Memory B cell (primary cell): ENCODE results near the gene TPCN2.
A peak's percentile ranks its signal among the peaks of the same experiment; 100 is the strongest.

Experiments
- ATAC-seq: fragments of 150-1000 bp; cut with Tn5 transposase; 2 replicates; pipeline ENCODE4 v1.10.0; 2021; ENCODE audit warnings: low read depth, mild to moderate bottlenecking, moderate library complexity
- DNase-seq, 2 donors: peaks; one replicate each; pipeline ENCODE4 v3.0.0; 2022; ENCODE audit warnings: low spot score in 2 of 2
- H3K27ac Mint-ChIP-seq: one replicate; pipeline ENCODE4 v1.8.0; 2022; ENCODE audit warnings: mild to moderate bottlenecking, moderate library complexity, mixed read lengths
- H3K27me3 Mint-ChIP-seq: one replicate; pipeline ENCODE4 v1.8.0; 2022; ENCODE audit warnings: mixed read lengths
- H3K36me3 Mint-ChIP-seq: one replicate; pipeline ENCODE4 v1.8.0; 2022; ENCODE audit warnings: mild to moderate bottlenecking, mixed read lengths
- H3K4me1 Mint-ChIP-seq: one replicate; pipeline ENCODE4 v1.8.0; 2022; ENCODE audit warnings: mixed read lengths
- H3K4me3 Mint-ChIP-seq: one replicate; pipeline ENCODE4 v1.8.0; 2022; ENCODE audit warnings: mild to moderate bottlenecking, moderate library complexity, mixed read lengths
- H3K9me3 Mint-ChIP-seq: one replicate; pipeline ENCODE4 v1.8.0; 2022; ENCODE audit warnings: mixed read lengths

Gene TPCN2

GRCh38 chr11:69062873-69063651, 14.3 kb downstream of the TPCN2 start:
- Mint-ChIP-seq H3K27me3 (no peaks in the 10 kb centered on the region), H3K9me3 (no peaks in the 10 kb centered on the region), H3K4me1 (peaks cover 6% of the 10 kb centered on the region), H3K27ac (no peak overlapping the region), H3K36me3 (peaks cover 5% of the 10 kb centered on the region), H3K4me3 (no peak overlapping the region)
- DNase-seq (no peak), ATAC-seq (no peak)

GRCh38 chr11:69063652-69064260, 15.0 kb downstream of the TPCN2 start:
- no peaks in the 10 kb centered on the region for H3K9me3 Mint-ChIP-seq
- no peaks in the 10 kb centered on the region for H3K27me3 Mint-ChIP-seq
- DNase-seq: no peak
- peaks cover 5% of the 10 kb centered on the region for H3K36me3 Mint-ChIP-seq
- H3K27ac Mint-ChIP-seq: no peak overlapping the region
- H3K4me1 Mint-ChIP-seq: peaks cover 4% of the 10 kb centered on the region
- H3K4me3 Mint-ChIP-seq: no peak overlapping the region
- ATAC-seq: no peak

GRCh38 chr11:69064394-69064957, 15.7 kb downstream of the TPCN2 start:
- Mint-ChIP-seq H3K27ac (no peak overlapping the region), H3K9me3 (no peaks in the 10 kb centered on the region), H3K4me3 (no peak overlapping the region), H3K27me3 (no peaks in the 10 kb centered on the region), H3K36me3 (peaks cover 5% of the 10 kb centered on the region), H3K4me1 (peaks cover 4% of the 10 kb centered on the region)
- DNase-seq (no peak), ATAC-seq (no peak)

GRCh38 chr11:69065147-69065710, 16.5 kb downstream of the TPCN2 start:
- H3K27ac Mint-ChIP-seq: no peak overlapping the region
- no peak overlapping the region for H3K4me3 Mint-ChIP-seq
- peaks cover 4% of the 10 kb centered on the region for H3K4me1 Mint-ChIP-seq

GRCh38 chr11:69066122-69067112, 17.7 kb downstream of the TPCN2 start:
- H3K4me1 Mint-ChIP-seq: peaks cover 2% of the 10 kb centered on the region
- H3K36me3 Mint-ChIP-seq: peaks cover 11% of the 10 kb centered on the region
- H3K4me3 Mint-ChIP-seq: no peak overlapping the region
- no peak for DNase-seq
- no peak for ATAC-seq
- no peak overlapping the region for H3K27ac Mint-ChIP-seq
- no peaks in the 10 kb centered on the region for H3K9me3 Mint-ChIP-seq
- no peaks in the 10 kb centered on the region for H3K27me3 Mint-ChIP-seq

More at GRCh38 chr11:69065147-69065710, 16.5 kb downstream of the TPCN2 start:
- Mint-ChIP-seq H3K9me3 (no peaks in the 10 kb centered on the region), H3K36me3 (peaks cover 9% of the 10 kb centered on the region), H3K27me3 (no peaks in the 10 kb centered on the region)
- no peak for ATAC-seq
- no peak for DNase-seq

- no peaks in the 10 kb centered on the region for H3K9me3 Mint-ChIP-seq
- no peak overlapping the region for H3K27ac Mint-ChIP-seq
These were observed 18.5 kb downstream of the TPCN2 start for GRCh38 chr11:69067200-69067599.

GRCh38 chr11:69071086-69071800, 22.5 kb downstream of the TPCN2 start:
- DNase-seq: no peak
- Mint-ChIP-seq H3K36me3 (peaks cover 10% of the 10 kb centered on the region), H3K4me3 (no peak overlapping the region), H3K27ac (peak overlapping the region; percentile 14), H3K9me3 (no peaks in the 10 kb centered on the region), H3K4me1 (peaks cover 2% of the 10 kb centered on the region), H3K27me3 (no peaks in the 10 kb centered on the region)
- ATAC-seq: no peak

More at GRCh38 chr11:69067200-69067599, 18.5 kb downstream of the TPCN2 start:
- no peak for DNase-seq
- Mint-ChIP-seq H3K27me3 (no peaks in the 10 kb centered on the region), H3K36me3 (peaks cover 8% of the 10 kb centered on the region), H3K4me3 (no peak overlapping the region), H3K4me1 (peaks cover 2% of the 10 kb centered on the region)
- ATAC-seq: no peak

- no peak for ATAC-seq
- H3K27me3 Mint-ChIP-seq: no peaks in the 10 kb centered on the region
- peaks cover 2% of the 10 kb centered on the region for H3K4me1 Mint-ChIP-seq
- no peaks in the 10 kb centered on the region for H3K9me3 Mint-ChIP-seq
- no peak for DNase-seq
- H3K36me3 Mint-ChIP-seq: peaks cover 10% of the 10 kb centered on the region
- H3K4me3 Mint-ChIP-seq: no peak overlapping the region
- no peak overlapping the region for H3K27ac Mint-ChIP-seq
These were observed 23.2 kb downstream of the TPCN2 start for GRCh38 chr11:69071956-69072355.

- H3K36me3 Mint-ChIP-seq: peaks cover 10% of the 10 kb centered on the region
- peak overlapping the region; percentile 0 for H3K27ac Mint-ChIP-seq
- H3K4me3 Mint-ChIP-seq: no peak overlapping the region
- no peaks in the 10 kb centered on the region for H3K9me3 Mint-ChIP-seq
- H3K27me3 Mint-ChIP-seq: no peaks in the 10 kb centered on the region
- H3K4me1 Mint-ChIP-seq: no peaks in the 10 kb centered on the region
- ATAC-seq (no peak), DNase-seq (no peak)
These were observed 24.7 kb downstream of the TPCN2 start for GRCh38 chr11:69073469-69073868.

GRCh38 chr11:69074375-69075140, 25.8 kb downstream of the TPCN2 start:
- no peaks in the 10 kb centered on the region for H3K27me3 Mint-ChIP-seq
- no peaks in the 10 kb centered on the region for H3K9me3 Mint-ChIP-seq
- H3K4me1 Mint-ChIP-seq: no peaks in the 10 kb centered on the region
- peaks cover 13% of the 10 kb centered on the region for H3K36me3 Mint-ChIP-seq
- ATAC-seq (no peak), DNase-seq (no peak)
- no peak overlapping the region for H3K4me3 Mint-ChIP-seq
- H3K27ac Mint-ChIP-seq: no peak overlapping the region

GRCh38 chr11:69075421-69076128, 26.8 kb downstream of the TPCN2 start:
- Mint-ChIP-seq H3K36me3 (peaks cover 11% of the 10 kb centered on the region), H3K4me1 (peaks cover 3% of the 10 kb centered on the region), H3K27me3 (no peaks in the 10 kb centered on the region), H3K9me3 (no peaks in the 10 kb centered on the region), H3K27ac (no peak overlapping the region), H3K4me3 (no peak overlapping the region)
- ATAC-seq: no peak
- DNase-seq: no peak
